Measurements from ENCODE around the gene FAM227A.
"Not testable (repeated sequence)": the region's sequence is repeated elsewhere in the genome, so short reads cannot be mapped to it uniquely, and the experiment has no call there.

FAM227A gene

DNA sequence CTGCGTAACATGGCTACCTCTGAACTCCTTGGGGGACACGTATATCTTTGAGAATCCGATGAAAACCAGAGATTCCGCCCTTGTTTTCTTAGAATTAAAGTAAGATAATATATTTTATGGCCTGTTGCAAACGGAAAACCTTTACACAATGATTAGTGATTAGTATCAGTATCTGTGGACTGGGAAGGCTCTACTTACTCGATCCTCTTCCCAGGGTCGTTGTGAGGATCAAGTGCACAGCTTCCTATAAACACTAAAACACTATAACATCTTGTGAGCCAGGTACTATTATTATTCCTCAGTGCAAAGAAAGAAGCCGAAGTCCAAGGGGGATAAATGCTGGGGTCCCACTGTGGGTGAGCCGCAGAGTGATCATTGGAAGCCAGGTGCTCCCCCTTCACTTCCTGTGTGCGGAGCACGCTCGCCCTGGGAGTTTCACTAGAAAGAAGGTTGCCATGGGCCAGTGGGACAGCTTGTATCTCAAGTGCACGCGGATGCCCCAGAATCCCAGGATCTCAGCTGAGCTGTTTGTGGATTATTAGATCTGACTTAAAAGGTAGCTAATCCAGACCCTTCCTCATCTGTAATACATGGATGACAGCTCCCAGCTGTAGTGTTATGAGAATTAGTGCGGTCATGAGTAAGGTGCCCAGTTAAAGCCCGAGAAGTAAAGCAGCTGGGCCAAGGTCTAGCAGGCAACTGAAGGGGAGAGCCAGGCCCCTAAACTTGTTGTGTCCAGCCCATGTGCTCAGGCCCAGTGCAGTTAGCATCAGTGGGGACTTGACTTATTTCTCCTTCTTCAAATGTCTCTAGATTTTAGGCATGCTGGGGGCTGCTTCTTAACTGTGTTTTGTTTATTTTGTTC lies 1.1 kb upstream of the FAM227A start:
- H3K27ac ChIP-seq = peak overlapping the region; percentile 80
- TF ChIP-seq ZFX (IDR thresholded peaks at IDR 0.05; ENCODE audit: borderline replicate concordance) = no peak
- TF ChIP-seq CTCF (IDR thresholded peaks at IDR 0.05) = no peak

GRCh38 chr22:38655519-38656255 lies 505 bp downstream of the FAM227A start:
- peak overlapping the region; percentile 80 for H3K27ac ChIP-seq
- no peak for TF ChIP-seq ZFX (IDR thresholded peaks at IDR 0.05; ENCODE audit: borderline replicate concordance)
- TF ChIP-seq CTCF (IDR thresholded peaks at IDR 0.05) = no peak

DNA sequence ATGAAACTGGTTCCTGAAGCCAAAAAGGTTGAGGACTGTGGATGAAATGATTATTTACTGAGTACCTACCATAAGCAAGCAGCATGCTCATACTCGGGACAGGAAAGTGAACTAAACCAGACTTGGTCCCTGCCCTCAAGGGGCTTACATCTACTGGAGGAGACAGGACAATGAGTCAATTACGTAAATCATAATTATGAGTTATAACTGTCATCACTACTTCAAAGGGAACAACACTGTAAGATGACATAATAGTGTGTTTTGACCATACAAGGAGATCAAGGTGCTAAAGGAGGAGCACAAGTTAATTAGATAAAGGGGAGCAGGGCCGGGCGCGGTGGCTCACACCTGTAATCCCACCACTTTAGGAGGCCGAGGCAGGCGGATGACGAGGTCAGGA lies 2.5 kb downstream of the FAM227A start:
- H3K27ac ChIP-seq = no peak overlapping the region
- TF ChIP-seq CTCF (IDR thresholded peaks at IDR 0.05) = no peak
- no peak for TF ChIP-seq ZFX (IDR thresholded peaks at IDR 0.05; ENCODE audit: borderline replicate concordance)

GRCh38 chr22:38652859-38653258 lies 3.3 kb downstream of the FAM227A start:
- TF ChIP-seq ZFX (IDR thresholded peaks at IDR 0.05; ENCODE audit: borderline replicate concordance) (no peak), CTCF (IDR thresholded peaks at IDR 0.05) (no peak)
- no peak overlapping the region for H3K27ac ChIP-seq

GRCh38 chr22:38649841-38650522 lies 6.2 kb downstream of the FAM227A start:
- TF ChIP-seq ZFX (IDR thresholded peaks at IDR 0.05; ENCODE audit: borderline replicate concordance) (no peak), CTCF (IDR thresholded peaks at IDR 0.05) (no peak)
- H3K27ac ChIP-seq = no peak overlapping the region

DNA sequence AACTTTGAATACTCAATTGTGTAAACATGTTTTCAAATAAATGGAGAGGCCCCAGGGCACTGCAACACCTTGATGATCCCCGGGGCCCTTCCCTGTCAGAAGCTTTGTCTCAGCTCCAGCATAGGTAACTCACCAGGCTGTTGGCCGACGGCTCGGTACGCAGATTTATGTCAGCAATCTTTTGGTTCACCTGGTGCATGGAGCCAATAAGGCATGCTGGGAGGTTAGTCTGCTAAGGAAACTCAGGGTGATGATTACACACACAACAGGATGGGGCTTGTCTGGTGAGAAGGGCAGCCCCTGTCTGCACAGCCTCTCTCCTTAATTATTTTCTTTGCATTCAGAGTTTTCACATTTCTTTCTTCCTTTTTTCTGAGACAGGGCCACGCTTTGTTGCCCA lies 10.8 kb downstream of the FAM227A start:
- TF ChIP-seq ZFX (IDR thresholded peaks at IDR 0.05; ENCODE audit: borderline replicate concordance) (no peak), CTCF (IDR thresholded peaks at IDR 0.05) (no peak)
- H3K27ac ChIP-seq = no peak overlapping the region

DNA sequence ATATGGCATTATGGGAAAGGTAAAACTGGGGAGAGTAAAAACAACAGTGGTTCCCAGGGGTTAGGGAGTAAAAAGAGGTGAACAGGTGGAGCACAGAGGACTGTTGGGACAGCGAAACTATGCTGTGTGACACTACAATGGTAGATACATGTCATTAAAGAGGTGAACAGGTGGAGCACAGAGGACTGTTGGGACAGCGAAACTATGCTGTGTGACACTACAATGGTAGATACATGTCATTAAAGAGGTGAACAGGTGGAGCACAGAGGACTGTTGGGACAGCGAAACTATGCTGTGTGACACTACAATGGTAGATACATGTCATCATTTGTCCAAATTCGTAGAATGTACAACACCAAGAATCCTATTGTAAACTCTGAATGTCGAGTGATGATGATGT lies 11.9 kb downstream of the FAM227A start:
- H3K27ac ChIP-seq = not testable (repeated sequence)

All from 22Rv1 (cell line).